ENCODE results near the gene ZNF480. TPM values are rescaled to one million over a fixed set of nuclear protein-coding genes. Genes with fewer than 3 reads are reported as not detected.

The ZNF480 gene
- total and polyA plus RNA-seq, 2 of the 8 experiments (the other 6 are each of a cell fraction or from before 2014, with no cell fraction given): 3.4 to 32.9 TPM

DNA sequence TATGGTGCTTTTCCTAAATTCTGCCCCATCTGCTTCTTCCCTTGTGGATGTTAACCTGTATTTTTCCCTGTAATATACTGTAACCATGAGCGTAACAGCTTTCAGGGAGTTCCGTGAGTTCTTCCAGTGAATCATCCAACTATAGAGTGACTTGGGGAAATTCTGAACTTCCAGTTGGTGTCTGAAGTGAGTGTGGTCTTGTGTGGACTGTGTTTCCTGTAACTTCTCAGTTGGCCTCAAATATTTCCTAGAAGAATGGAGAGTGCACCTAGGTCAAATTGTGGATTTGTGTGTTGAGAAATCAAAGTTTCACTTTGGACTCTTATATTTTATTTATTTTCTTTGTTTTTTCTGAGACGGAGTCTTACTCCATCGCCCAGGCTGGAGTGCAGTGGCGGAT is 38.5 kb upstream of the ZNF480 start:
- H2BK12ac ChIP-seq (ENCODE audit: low read depth, low read length): no peak overlapping the region
- H2BK120ac ChIP-seq (replicated peaks; ENCODE audit: low read depth, low read length): no peak overlapping the region
- no peaks in the 10 kb centered on the region for H3K27me3 ChIP-seq (replicated peaks in 1 of 4; ENCODE audit: control insufficient read depth in 3 of 4, extremely low read depth in 1 of 4, insufficient read depth in 3 of 4, low read length in 3 of 4)
- no peak overlapping the region for H2AK5ac ChIP-seq (ENCODE audit: low read depth, low read length)
- no peak overlapping the region for H2AFZ ChIP-seq (ENCODE audit: low read length)
- H3K4me3 ChIP-seq (ENCODE audit: extremely low read depth in 1 of 4, insufficient read depth in 2 of 4, low read depth in 3 of 4, low read length in 4 of 4): no peak overlapping the region
- DNase-seq (ENCODE audit: low read depth in 1 of 2, low spot score in 2 of 2): no peak
- H3K23me2 ChIP-seq (ENCODE audit: low read depth, low read length): no peaks in the 10 kb centered on the region
- H2BK15ac ChIP-seq (ENCODE audit: low read length): no peak overlapping the region
- no peak overlapping the region for H2BK20ac ChIP-seq (ENCODE audit: low read length)
- TF ChIP-seq SIRT6 (IDR thresholded peaks at IDR 0.05; ENCODE audit: low read length) (no peak), RFX5 (IDR thresholded peaks at IDR 0.05; ENCODE audit: borderline replicate concordance, low read depth, low read length) (no peak), HDAC6 (IDR thresholded peaks at IDR 0.05; ENCODE audit: low read depth, low read length) (no peak), POLR2A (IDR thresholded peaks at IDR 0.05; ENCODE audit: control extremely low read depth in 1 of 2, low read depth in 2 of 2, low read length in 2 of 2) (no peak), CHD2 (IDR thresholded peaks at IDR 0.05; ENCODE audit: low read length) (no peak), CBX8 (IDR thresholded peaks at IDR 0.05; ENCODE audit: borderline replicate concordance, low read depth, low read length) (no peak), TCF12 (IDR thresholded peaks at IDR 0.05; ENCODE audit: low read depth, low read length) (no peak)
- TF ChIP-seq, protein P1, sequence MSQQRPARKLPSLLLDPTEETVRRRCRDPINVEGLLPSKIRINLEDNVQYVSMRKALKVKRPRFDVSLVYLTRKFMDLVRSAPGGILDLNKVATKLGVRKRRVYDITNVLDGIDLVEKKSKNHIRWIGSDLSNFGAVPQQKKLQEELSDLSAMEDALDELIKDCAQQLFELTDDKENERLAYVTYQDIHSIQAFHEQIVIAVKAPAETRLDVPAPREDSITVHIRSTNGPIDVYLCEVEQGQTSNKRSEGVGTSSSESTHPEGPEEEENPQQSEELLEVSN (IDR thresholded peaks at IDR 0.05): no peak
- TF ChIP-seq, protein P2, sequence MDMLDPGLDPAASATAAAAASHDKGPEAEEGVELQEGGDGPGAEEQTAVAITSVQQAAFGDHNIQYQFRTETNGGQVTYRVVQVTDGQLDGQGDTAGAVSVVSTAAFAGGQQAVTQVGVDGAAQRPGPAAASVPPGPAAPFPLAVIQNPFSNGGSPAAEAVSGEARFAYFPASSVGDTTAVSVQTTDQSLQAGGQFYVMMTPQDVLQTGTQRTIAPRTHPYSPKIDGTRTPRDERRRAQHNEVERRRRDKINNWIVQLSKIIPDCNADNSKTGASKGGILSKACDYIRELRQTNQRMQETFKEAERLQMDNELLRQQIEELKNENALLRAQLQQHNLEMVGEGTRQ (IDR thresholded peaks at IDR 0.05; ENCODE audit: low read length): no peak
- no peak overlapping the region for H3K9ac ChIP-seq (replicated peaks in 1 of 4; ENCODE audit: extremely low read depth in 1 of 4, low read depth in 3 of 4, low read length in 3 of 4)
- no peak overlapping the region for H4K8ac ChIP-seq (ENCODE audit: extremely low read depth, insufficient read depth, low read length)
- WGBS, 2 experiments (ENCODE audit: extremely low coverage in 1 of 2, insufficient coverage in 1 of 2, insufficient read length in 1 of 2, insufficient replicate concordance in 2 of 2, low coverage in 1 of 2, low lambda C conversion rate in 2 of 2, missing lambda C conversion rate in 1 of 2): 88% methylated on average over 5 of the region's 5 CpGs; no CpG with 5 or more reads in 1 of the 2 experiments
- H4K91ac ChIP-seq (replicated peaks; ENCODE audit: insufficient read length, low read length): no peak overlapping the region
- no peak overlapping the region for H3K4me2 ChIP-seq (ENCODE audit: insufficient read depth in 1 of 2, low read depth in 2 of 2, low read length in 2 of 2)
- H4K20me1 ChIP-seq (replicated peaks in 1 of 2; ENCODE audit: control insufficient read depth in 1 of 2, insufficient read depth in 2 of 2, low read length in 2 of 2): no peaks in the 10 kb centered on the region
- H3K27ac ChIP-seq (ENCODE audit: low read depth, low read length): no peak overlapping the region
- no peaks in the 10 kb centered on the region for H3K79me1 ChIP-seq (ENCODE audit: low read depth, low read length)
- no peak overlapping the region for H3K18ac ChIP-seq (ENCODE audit: extremely low read depth, low read length)
- ChIA-PET CTCF (ENCODE audit: partially characterized antibody) (no interaction called here), POLR2A (ENCODE audit: partially characterized antibody) (no interaction called here)
- H3K23ac ChIP-seq (ENCODE audit: insufficient read length): no peak overlapping the region
- no peaks in the 10 kb centered on the region for H3K36me3 ChIP-seq (ENCODE audit: control insufficient read depth in 2 of 4, insufficient read depth in 4 of 4, low read length in 3 of 4)
- no peaks in the 10 kb centered on the region for H3K4me1 ChIP-seq (replicated peaks in 1 of 4; ENCODE audit: control insufficient read depth in 3 of 4, insufficient read depth in 4 of 4, low read length in 3 of 4)
- no peak overlapping the region for H3K14ac ChIP-seq (ENCODE audit: insufficient read length)
- H3K9me3 ChIP-seq (ENCODE audit: insufficient read depth in 2 of 2, low read depth in 1 of 2, low read length in 1 of 2): no peaks in the 10 kb centered on the region
- no peak overlapping the region for H3K56ac ChIP-seq (replicated peaks; ENCODE audit: insufficient read length, low read depth, low read length)
- H3K79me2 ChIP-seq (ENCODE audit: control insufficient read depth in 1 of 2, insufficient read depth in 2 of 2, low read length in 2 of 2): no peaks in the 10 kb centered on the region
- no peak overlapping the region for H2BK5ac ChIP-seq (ENCODE audit: low read depth, low read length)
- FAIRE-seq: no peak
- no peak overlapping the region for H3K4ac ChIP-seq (replicated peaks; ENCODE audit: insufficient read length, low read depth, low read length)
- H4K5ac ChIP-seq (ENCODE audit: insufficient read length, low read depth, low read length): no peak overlapping the region

Measured in H1 (cell line).